ENCODE results near the gene MRPL57. TPM values are rescaled to one million over a fixed set of nuclear protein-coding genes. Genes with fewer than 3 reads are reported as not detected.

The MRPL57 gene
- total RNA-seq, 2 donors from 2014 or later = 8.0 to 10.2 TPM

GRCh38 chr13:21227917-21228316, 51.5 kb downstream of the MRPL57 start:
- no peaks in the 10 kb centered on the region for H3K36me3 ChIP-seq (replicated peaks in 1 of 2; ENCODE audit: insufficient read depth in 1 of 2, low read depth in 2 of 2)
- H3K9me3 ChIP-seq = no peaks in the 10 kb centered on the region
- no peak overlapping the region for H3K4me3 ChIP-seq
- no peaks in the 10 kb centered on the region for H3K4me1 ChIP-seq
- ATAC-seq (no peak), DNase-seq (no peak)
- no peak for TF ChIP-seq CTCF (IDR thresholded peaks at IDR 0.05)
- TF ChIP-seq POLR2A (IDR thresholded peaks at IDR 0.05) = no peak
- no peaks in the 10 kb centered on the region for H3K27me3 ChIP-seq
- intact Hi-C loops (cut with DNase I) = no loop called here
- H3K27ac ChIP-seq = no peak overlapping the region
- 89 to 91% methylated on average over 7 of the region's 7 CpGs for WGBS, 2 donors

Small RNA genes lying within 50 kb of the gene (small RNA-seq; reads per million reads assigned to genes)
- gene AL158032.1 (not detected), gene RF00086 (not detected)

Other genes starting within 250 kb of the MRPL57 start
- gene LATS2, start 115.1 kb upstream of the MRPL57 start, total RNA-seq = 10 to 100 TPM; 12.2 to 17.5 TPM
- gene SAP18, start 36.5 kb upstream of the MRPL57 start, total RNA-seq = 10 to 100 TPM in 1 of 2 donors, 1 to 10 TPM in 1; 5.9 to 26.7 TPM
- under 1 TPM in 1 of 2 donors, not detected in 1; under 0.01 TPM for gene SKA3, start 106 bp upstream of the MRPL57 start, total RNA-seq